ENCODE results near the gene TNFAIP1.
"Not testable (repeated sequence)": the region's sequence is repeated elsewhere in the genome, so short reads cannot be mapped to it uniquely, and the experiment has no call there.

TNFAIP1 gene, protein sequence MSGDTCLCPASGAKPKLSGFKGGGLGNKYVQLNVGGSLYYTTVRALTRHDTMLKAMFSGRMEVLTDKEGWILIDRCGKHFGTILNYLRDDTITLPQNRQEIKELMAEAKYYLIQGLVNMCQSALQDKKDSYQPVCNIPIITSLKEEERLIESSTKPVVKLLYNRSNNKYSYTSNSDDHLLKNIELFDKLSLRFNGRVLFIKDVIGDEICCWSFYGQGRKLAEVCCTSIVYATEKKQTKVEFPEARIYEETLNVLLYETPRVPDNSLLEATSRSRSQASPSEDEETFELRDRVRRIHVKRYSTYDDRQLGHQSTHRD

DNA sequence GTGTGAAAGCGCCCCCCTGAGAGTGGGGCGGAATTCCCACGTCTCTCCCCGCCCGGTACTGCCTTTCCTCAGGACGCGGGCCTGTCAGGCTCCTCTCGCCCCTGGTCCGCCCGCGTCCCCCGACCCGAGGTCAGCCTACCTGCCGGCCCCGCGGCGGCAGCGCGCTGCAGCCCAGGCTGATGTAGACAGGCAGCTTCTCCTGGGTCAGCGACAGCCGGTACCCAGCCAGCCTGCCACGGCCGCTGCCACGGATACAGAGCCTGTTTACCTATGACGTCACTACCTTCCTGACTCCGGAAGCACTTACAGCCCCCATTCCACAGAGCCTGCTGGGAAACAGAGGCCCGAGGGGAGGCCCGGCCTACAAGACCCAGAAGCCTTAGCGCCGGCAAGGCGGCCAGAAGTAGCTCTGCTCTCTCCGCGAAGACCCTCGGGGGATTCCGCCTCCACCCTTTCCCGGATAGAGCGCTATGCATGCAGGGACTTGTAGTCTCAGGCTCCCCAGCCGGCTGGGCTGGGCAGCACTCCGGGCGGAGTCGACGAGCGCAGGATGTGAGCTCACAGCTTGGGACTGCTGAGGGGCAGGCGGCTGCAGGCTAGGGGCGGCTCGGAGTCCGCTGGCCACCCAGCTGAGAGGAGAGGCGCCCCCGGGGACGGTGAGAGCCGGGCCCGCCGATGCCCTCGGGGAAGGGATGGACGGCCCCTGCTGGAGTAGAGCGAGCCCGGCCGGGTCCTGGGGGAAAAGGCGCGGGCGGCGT lies at the start of gene TNFAIP1, which contains the start of gene IFT20:
TSS of gene TNFAIP1 (plus strand) at position 561 of the 758 bp plus-strand sequence. CDS start 3,761 bp downstream, outside the sequence.
TSS of gene IFT20 (minus strand) at position 272 of the 758 bp plus-strand sequence. CDS start 3,487 bp downstream, outside the sequence.
- DNase-seq: peak; percentile 99
- Mint-ChIP-seq H3K9me3 (no peaks in the 10 kb centered on the region), H3K4me3 (peak within 1 kb of the TSS; percentile 99), H3K36me3 (peaks cover 9% of the 10 kb centered on the region), H3K27me3 (no peaks in the 10 kb centered on the region), H3K27ac (peak within 1 kb of the TSS; percentile 98), H3K4me1 (peaks cover 53% of the 10 kb centered on the region)
- CTCF ChIA-PET: interaction anchor here (0.8 to 1.7 kb wide), 4 partner anchors 11 to 102 kb away, joined by 3 to 10 read pairs (median 4); partner anchors contain the start of gene POLDIP2

DNA sequence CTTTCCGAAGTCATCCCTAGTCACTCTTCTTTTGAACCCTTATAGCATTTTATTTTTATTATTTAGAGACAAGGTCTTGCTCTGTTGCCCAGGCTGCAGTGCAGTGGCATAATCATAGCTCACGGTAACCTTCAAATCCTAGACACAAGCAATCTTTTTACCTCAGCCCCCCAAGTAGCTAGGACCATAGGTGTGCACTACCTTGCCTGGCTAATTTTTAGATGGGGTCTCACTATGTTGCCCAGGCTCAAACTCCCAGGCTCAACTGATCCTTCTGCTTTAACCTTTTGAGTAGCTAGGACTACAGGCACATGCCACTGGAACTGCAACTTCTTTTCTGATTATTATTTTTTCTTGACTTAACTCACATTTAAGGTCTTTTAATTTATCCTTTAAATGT lies 49.6 kb upstream of the TNFAIP1 start:
- no peak for DNase-seq
- CTCF ChIA-PET: no interaction called here
- no peak overlapping the region for H3K27ac Mint-ChIP-seq
- peaks cover 24% of the 10 kb centered on the region for H3K27me3 Mint-ChIP-seq
- H3K4me1 Mint-ChIP-seq: no peaks in the 10 kb centered on the region
- H3K9me3 Mint-ChIP-seq: no peaks in the 10 kb centered on the region
- H3K4me3 Mint-ChIP-seq: no peak overlapping the region
- no peaks in the 10 kb centered on the region for H3K36me3 Mint-ChIP-seq

DNA sequence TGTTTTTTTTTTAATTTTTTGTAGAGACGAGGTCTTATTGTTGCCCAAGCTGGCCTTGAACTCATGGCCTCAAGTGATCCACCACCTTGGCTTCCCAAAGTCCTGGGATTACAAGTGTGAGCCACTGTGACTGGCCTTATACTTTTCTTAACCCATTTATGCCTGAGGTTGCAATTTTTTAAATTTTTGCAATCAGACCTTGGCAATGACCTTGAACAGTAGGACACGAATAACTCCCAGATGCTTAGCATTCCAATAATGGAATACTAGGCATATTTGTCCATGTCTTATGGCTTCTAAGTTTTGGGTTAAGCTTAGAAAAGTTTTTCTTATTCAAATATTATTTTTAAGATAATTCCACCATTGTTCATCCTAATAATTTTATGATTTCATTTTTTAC lies 44.9 kb upstream of the TNFAIP1 start:
- no peak overlapping the region for H3K4me3 Mint-ChIP-seq
- peaks cover 21% of the 10 kb centered on the region for H3K27me3 Mint-ChIP-seq
- CTCF ChIA-PET: no interaction called here
- no peak overlapping the region for H3K27ac Mint-ChIP-seq
- H3K9me3 Mint-ChIP-seq: no peaks in the 10 kb centered on the region
- H3K4me1 Mint-ChIP-seq: no peaks in the 10 kb centered on the region
- no peaks in the 10 kb centered on the region for H3K36me3 Mint-ChIP-seq
- DNase-seq: no peak

DNA sequence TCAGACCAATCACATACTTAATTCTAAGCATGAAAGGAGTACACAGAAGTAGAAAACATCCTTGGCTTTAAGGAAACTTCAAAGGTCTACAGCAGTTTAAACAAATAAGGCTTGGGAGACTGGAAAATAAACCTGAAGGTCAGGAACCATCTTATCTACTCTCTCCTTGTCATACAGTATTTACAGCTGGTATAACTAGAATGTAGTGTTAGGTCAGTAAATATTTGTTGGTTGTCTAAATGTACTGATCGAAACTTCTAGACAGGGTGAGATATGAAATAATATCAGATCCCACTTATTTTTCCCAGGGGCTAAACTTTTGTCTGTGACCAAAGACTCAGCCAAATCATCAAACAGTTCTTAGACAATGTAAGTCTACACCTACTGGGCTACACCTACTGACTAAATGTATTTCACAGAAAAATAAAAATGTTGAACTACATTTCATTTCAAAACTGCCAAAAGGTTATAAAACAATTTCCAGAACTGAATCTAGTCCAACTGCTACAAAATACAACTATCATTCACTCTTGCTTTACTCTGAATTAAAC lies 43.7 kb upstream of the TNFAIP1 start:
- no peak overlapping the region for H3K4me3 Mint-ChIP-seq
- H3K27ac Mint-ChIP-seq: no peak overlapping the region
- H3K27me3 Mint-ChIP-seq: peaks cover 23% of the 10 kb centered on the region
- DNase-seq: no peak
- CTCF ChIA-PET: no interaction called here
- no peaks in the 10 kb centered on the region for H3K9me3 Mint-ChIP-seq
- no peaks in the 10 kb centered on the region for H3K4me1 Mint-ChIP-seq
- no peaks in the 10 kb centered on the region for H3K36me3 Mint-ChIP-seq

DNA sequence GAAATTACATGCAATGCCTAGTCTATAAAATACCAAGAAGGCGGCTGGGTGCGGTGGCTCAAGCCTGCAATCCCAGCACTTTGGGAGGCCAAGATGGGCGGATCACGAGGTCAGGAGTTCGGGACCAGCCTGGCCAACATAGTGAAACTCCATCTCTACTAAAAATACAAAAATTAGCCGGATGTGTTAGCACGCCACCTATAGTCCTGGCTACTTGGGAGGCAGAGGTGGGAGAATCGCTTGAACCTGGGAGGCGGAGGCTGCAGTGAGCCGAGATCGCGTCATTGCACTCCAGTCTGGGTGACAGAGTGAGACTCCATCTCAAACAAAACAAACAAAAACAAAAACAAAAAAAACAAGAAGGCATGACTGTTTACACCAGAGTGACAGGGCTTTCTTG lies 42.7 kb upstream of the TNFAIP1 start:
- H3K4me1 Mint-ChIP-seq, H3K27ac Mint-ChIP-seq, H3K36me3 Mint-ChIP-seq, CTCF ChIA-PET, DNase-seq, H3K4me3 Mint-ChIP-seq, H3K9me3 Mint-ChIP-seq: not testable (repeated sequence)
- peaks cover 23% of the 10 kb centered on the region for H3K27me3 Mint-ChIP-seq

DNA sequence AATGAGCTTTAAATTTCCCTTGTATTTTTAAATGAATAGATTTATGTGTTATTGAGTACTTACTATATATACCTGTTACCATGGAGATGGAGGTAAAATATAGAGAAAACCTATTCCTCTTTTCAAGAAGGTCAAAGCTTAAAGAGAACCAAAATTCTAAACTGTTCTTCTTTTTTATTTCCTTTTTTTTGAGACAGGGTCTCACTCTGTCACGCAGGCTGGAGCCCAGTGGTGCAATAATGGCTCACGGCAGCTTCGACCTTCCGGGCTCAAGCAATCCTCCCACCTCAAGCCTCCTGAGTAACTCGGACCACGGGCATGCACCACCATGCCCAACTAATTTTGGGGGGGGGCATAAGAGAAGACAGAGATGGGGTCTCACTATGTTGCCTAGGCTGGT lies 41.6 kb upstream of the TNFAIP1 start:
- Mint-ChIP-seq H3K27ac (no peak overlapping the region), H3K27me3 (peaks cover 23% of the 10 kb centered on the region), H3K4me1 (no peaks in the 10 kb centered on the region), H3K36me3 (no peaks in the 10 kb centered on the region), H3K4me3 (no peak overlapping the region), H3K9me3 (no peaks in the 10 kb centered on the region)
- CTCF ChIA-PET: interaction anchor here (0.6 kb wide), 1 partner anchor 482 kb away, joined by 4 read pairs; no protein-coding TSS in a partner anchor
- no peak for DNase-seq

DNA sequence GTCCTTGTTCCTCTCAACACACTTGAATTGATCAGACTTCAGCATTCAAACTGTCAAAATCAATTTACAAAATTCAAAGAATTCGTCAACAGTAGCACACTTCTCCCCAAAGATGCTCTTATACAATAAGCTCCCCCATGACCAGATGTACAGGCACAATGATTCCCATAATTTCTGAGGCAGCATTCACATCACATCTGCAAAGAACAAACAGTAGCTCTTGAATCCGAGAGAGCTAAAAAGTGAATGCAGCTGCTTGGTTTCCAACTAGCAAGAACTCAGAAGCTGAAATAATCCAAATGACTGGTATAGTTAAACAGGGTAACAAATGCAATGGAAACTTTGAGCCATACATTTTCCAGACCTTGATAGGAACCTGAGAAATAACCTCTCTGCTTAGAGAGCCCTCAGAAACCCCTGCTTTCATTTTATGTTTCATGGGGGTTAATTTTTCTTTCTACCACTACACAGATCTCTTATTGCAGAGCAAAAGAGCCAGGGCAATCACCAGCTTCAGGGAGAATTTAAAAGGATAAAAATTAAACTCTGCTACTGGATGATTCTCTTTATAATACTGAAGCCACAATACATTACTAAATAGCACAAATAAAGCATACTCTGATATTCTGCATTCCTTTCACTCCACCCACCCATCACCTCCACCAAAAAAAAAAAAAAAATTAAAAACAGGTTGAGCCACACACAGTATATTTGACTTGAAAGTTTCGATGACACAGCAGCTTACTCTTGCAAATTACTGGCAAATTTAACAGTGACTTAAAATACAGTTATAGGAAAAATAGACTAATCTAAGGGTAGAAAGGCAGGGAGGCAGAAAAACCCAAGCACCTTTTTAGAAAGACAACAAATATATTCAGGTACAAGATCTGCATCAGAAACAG lies 39.6 kb upstream of the TNFAIP1 start:
- Mint-ChIP-seq H3K27me3 (peaks cover 19% of the 10 kb centered on the region), H3K9me3 (no peaks in the 10 kb centered on the region), H3K36me3 (no peaks in the 10 kb centered on the region), H3K27ac (no peak overlapping the region), H3K4me1 (no peaks in the 10 kb centered on the region), H3K4me3 (no peak overlapping the region)
- CTCF ChIA-PET: interaction anchor here (0.6 to 1.1 kb wide), 2 partner anchors 121 to 667 kb away, joined by 3 read pairs; no protein-coding TSS in a partner anchor
- DNase-seq: no peak

DNA sequence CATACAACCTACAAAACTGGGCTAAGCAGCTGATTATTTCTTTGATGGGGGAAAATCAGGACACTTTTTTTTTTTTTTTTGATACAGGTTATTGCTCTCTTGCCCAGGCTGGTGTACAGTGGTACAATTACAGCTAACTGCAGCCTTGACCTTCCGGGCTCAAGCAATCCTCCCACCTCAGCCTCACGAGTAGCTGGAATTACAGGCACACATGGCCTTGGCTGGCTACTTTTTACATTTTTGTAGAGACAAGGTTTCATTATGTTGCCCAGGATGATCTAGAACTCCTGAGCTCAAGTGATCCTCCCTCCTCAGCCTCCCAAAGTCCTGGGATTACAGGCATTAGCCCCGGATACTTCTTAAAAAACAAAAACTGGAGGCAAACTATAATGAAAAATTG lies 37.1 kb upstream of the TNFAIP1 start:
- no peak overlapping the region for H3K27ac Mint-ChIP-seq
- no peaks in the 10 kb centered on the region for H3K9me3 Mint-ChIP-seq
- no peak for DNase-seq
- H3K4me1 Mint-ChIP-seq: no peaks in the 10 kb centered on the region
- no peaks in the 10 kb centered on the region for H3K36me3 Mint-ChIP-seq
- CTCF ChIA-PET: no interaction called here
- H3K4me3 Mint-ChIP-seq: no peak overlapping the region
- H3K27me3 Mint-ChIP-seq: peaks cover 15% of the 10 kb centered on the region

DNA sequence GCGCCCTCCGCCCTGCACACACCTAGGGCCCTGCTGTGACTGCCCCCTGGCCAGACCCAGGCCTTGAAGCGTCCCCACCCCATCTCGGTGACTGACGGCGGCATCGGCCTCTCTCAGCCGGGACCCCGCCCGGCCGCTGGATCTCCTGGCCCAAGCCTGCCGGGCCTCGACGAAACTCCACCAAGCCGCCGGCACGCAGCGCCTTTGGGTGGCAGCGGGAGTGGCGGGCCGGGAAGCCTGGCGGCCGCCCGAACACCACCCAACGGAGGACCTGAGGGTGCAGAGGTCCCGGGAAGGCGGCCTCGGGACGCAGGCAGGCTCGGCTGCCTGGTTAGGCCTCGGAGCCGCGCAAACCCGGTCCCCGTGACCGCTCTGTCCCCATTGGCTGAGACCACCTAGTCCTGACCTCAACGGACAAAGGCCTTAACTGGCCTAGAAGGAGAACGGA lies 28.6 kb upstream of the TNFAIP1 start:
- Mint-ChIP-seq H3K27ac (no peak overlapping the region), H3K36me3 (no peaks in the 10 kb centered on the region), H3K9me3 (no peaks in the 10 kb centered on the region), H3K4me1 (no peaks in the 10 kb centered on the region), H3K27me3 (peaks cover 44% of the 10 kb centered on the region), H3K4me3 (no peak overlapping the region)
- CTCF ChIA-PET: no interaction called here
- no peak for DNase-seq

DNA sequence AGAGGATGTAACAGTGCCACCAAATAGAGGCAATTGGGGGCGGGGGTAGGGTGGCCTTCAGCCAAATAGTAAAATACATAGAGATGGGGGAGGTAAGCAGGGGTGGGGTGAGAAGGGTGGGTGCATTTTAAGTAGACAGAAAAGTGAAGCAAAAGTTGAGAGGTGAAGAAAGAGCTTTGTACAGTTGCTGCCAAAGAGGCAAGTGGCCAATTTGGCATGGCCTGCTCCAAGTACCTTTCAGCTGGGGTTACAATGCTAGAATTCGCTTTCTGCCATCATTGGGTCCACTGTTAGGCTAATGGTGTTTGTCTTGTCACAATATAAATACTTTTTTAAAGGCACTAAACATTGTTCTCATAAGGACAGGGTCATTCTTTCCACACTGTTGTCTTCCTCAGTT lies 21.7 kb upstream of the TNFAIP1 start:
- CTCF ChIA-PET: no interaction called here
- Mint-ChIP-seq H3K4me3 (no peak overlapping the region), H3K4me1 (peaks cover 12% of the 10 kb centered on the region), H3K27ac (no peak overlapping the region), H3K27me3 (peaks cover 40% of the 10 kb centered on the region), H3K9me3 (no peaks in the 10 kb centered on the region), H3K36me3 (no peaks in the 10 kb centered on the region)
- no peak for DNase-seq

DNA sequence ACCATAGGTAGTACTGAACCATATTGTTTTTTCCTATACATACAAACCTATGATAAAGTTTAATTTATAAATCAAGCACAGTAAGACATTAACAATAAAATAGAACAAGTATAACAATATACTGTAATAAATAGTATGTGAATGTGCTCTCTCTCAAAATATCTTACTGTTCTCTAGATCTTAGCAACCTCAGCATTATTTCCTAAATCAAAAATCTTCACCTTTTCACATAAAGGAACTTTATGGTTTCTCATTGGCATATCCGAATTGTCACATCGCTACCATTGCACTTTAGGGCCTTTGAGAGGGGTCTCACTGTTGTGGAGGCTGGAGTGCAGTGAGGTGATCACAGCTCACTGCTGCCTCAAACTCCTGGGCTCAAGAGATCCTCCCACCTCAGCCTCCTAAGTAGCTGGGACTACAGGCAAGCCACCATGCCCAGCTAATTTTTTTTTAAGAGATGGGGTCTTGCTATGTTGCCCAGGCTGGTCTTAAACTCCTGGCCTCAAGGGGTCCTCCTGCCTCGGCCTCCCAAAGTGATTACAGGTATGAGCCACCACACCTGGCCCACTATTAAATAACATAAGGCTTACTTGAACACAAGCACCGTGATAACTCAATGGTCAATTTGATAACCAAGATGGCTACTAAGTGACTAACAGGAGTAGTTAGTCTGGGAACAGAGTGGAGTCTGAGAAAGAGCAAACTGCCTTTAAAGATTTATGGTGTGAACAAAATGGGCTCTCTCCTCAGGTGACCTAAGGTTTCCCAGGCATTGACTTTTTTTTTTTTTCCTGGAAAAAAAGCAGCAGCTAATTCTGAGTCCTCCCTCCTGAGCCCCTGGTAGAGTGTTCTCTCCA lies 19.5 kb upstream of the TNFAIP1 start:
- peaks cover 28% of the 10 kb centered on the region for H3K4me1 Mint-ChIP-seq
- peaks cover 36% of the 10 kb centered on the region for H3K27me3 Mint-ChIP-seq
- peaks cover 4% of the 10 kb centered on the region for H3K36me3 Mint-ChIP-seq
- no peaks in the 10 kb centered on the region for H3K9me3 Mint-ChIP-seq
- no peak overlapping the region for H3K4me3 Mint-ChIP-seq
- no peak for DNase-seq
- H3K27ac Mint-ChIP-seq: no peak overlapping the region
- CTCF ChIA-PET: interaction anchor here (1.2 to 1.6 kb wide), 2 partner anchors 20 to 100 kb away, joined by 3 to 4 read pairs; partner anchors contain the start of gene TNFAIP1

DNA sequence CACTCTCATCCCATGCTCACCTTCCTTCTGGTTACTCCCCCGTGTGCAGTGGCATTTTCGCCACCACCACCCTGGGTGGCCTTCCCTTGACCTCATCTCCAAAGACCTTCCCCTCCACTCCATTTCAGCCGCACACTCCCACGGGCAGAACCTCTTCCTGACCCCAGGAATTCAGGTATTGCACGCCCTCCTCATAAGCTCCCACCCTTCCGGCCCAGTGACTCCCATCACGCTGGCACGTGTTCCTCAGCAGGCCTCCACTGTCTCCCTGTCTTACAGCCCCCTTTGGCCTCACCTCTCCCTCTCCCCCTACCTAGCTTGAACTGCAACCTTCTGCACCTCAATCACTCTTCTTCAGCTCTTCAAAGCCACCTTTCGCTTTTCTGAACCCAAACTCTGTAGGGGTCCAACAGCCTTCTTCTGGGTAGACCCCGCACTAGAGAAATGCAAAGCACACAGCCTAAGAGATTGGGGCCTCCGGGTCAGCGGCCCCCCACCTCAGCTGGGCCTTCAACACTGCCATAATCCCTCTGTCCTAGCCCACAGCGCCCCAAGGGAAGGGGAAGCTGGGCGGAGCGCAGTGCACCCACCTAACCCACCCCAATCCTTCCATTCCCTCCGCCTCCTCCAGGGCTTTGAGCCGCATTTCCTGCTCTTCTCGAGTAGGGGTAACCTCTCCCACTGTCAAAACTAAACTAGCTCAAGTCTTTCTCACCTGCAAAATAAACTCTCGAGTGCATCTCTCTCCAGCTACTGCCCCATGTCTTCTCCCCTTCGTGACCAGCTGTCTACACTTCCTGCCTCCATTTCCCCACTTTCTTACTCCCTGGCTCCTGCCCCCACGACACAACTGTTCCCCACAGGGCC lies 18.2 kb upstream of the TNFAIP1 start:
- Mint-ChIP-seq H3K9me3 (no peaks in the 10 kb centered on the region), H3K4me1 (peaks cover 37% of the 10 kb centered on the region), H3K4me3 (peak overlapping the region; percentile 83), H3K27ac (no peak overlapping the region), H3K36me3 (peaks cover 5% of the 10 kb centered on the region), H3K27me3 (peaks cover 28% of the 10 kb centered on the region)
- no peak for DNase-seq
- CTCF ChIA-PET: interaction anchor here (1.6 to 1.8 kb wide), 2 partner anchors 13 to 66 kb away, joined by 4 to 7 read pairs; no protein-coding TSS in a partner anchor
